ENCODE results near the gene RASGRP4. TPM values are rescaled to one million over a fixed set of nuclear protein-coding genes. Genes with fewer than 3 reads are reported as not detected.

RASGRP4 gene
- total RNA-seq, 5 donors from 2014 or later (not counting 1 experiment from before 2014, with no cell fraction given) = 0.09 to 0.70 (median 0.26) TPM

DNA sequence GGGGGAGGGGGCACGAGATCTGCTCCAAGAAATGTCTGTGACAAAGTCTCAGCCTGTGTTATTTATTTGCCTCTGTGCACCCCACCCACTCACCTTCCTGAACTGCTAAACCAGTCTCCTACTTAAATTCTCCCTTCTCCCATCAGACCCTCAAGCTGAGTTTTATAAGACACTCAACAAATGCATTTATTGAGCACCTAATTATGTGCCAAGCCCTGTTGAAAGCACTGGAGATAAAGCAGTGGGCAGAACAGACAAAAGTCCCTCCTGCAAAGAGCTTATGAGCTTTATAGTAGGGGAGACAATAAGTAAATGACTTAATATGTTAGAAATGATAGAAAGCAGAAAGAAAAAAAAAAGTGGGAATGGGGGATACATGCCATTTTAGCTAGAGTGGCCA lies 26.5 kb downstream of the RASGRP4 start:
- CTCF ChIA-PET = no interaction called here
- no peak for ATAC-seq (replicated peaks in 1 of 4)

DNA sequence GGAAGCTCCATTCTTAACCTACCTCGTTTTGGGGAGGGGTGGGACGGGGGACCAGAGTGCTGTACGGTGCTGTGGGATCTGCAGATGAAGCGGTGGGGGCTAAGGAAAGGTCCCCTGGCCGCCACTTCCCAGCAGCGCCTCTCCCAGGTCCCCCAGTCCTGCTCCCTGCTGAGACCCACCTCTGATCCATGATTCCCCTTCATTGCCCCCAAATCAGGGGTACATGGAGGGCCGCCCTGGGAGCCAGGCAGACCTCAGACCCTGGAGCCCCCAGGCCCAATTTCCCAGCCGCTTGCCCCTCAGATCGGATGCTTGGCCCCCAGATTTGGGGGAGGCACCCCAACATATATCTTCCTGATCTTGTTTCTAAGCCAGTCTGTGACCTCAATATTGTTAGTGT lies 26.9 kb downstream of the RASGRP4 start:
- CTCF ChIA-PET = no interaction called here
- Mint-ChIP-seq H3K27me3 (peaks cover 0 to 5% of the 10 kb centered on the region in 2 donors), H3K36me3 (no peaks in the 10 kb centered on the region), H3K9me3 (no peaks in the 10 kb centered on the region), H3K4me1 (peaks cover 20 to 35% (median 25%) of the 10 kb centered on the region in 3 donors), H3K4me3 (no peak overlapping the region), H3K27ac (no peak overlapping the region)
- WGBS (ENCODE audit: insufficient coverage) = 69% methylated on average over 2 of the region's 9 CpGs
- POLR2A ChIA-PET = no interaction called here
- Histone ChIP-seq H3K4me3 (ENCODE audit: control insufficient read depth in 1 of 2, extremely low read depth in 1 of 2, low read length in 1 of 2) (no peak overlapping the region), H3K27me3 (replicated peaks in 1 of 2; ENCODE audit: control insufficient read depth in 2 of 2, extremely low read depth in 1 of 2, insufficient read depth in 2 of 2, low read length in 1 of 2) (peaks cover 0 to 10% of the 10 kb centered on the region in 2 experiments), H3K36me3 (ENCODE audit: control insufficient read depth in 2 of 2, extremely low read depth in 1 of 2, insufficient read depth in 1 of 2, low read length in 1 of 2) (no peaks in the 10 kb centered on the region), H3K4me1 (ENCODE audit: control insufficient read depth in 1 of 2, extremely low read depth in 1 of 2, insufficient read depth in 2 of 2, low read length in 2 of 2) (peaks cover 4 to 33% of the 10 kb centered on the region in 2 experiments), H3K27ac (ENCODE audit: low read length) (no peak overlapping the region), H3K9me3 (no peaks in the 10 kb centered on the region)
- ATAC-seq (replicated peaks in 1 of 4) (no peak), DNase-seq (no peak)

More for the DNA sequence above, 26.5 kb downstream of the RASGRP4 start:
- WGBS (ENCODE audit: insufficient coverage) = no CpG with 5 or more reads among the region's 1 CpG
- H3K9me3 Mint-ChIP-seq = no peaks in the 10 kb centered on the region
- peaks cover 0 to 10% of the 10 kb centered on the region in 2 experiments for H3K27me3 ChIP-seq (replicated peaks in 1 of 2; ENCODE audit: control insufficient read depth in 2 of 2, extremely low read depth in 1 of 2, insufficient read depth in 2 of 2, low read length in 1 of 2)
- no peaks in the 10 kb centered on the region for H3K36me3 ChIP-seq (ENCODE audit: control insufficient read depth in 2 of 2, extremely low read depth in 1 of 2, insufficient read depth in 1 of 2, low read length in 1 of 2)
- H3K36me3 Mint-ChIP-seq = no peaks in the 10 kb centered on the region
- H3K27ac ChIP-seq (ENCODE audit: low read length) = no peak overlapping the region
- H3K4me1 Mint-ChIP-seq = peaks cover 22 to 35% (median 26%) of the 10 kb centered on the region in 3 donors
- POLR2A ChIA-PET = no interaction called here
- H3K4me3 Mint-ChIP-seq = no peak overlapping the region
- H3K9me3 ChIP-seq = no peaks in the 10 kb centered on the region
- H3K4me3 ChIP-seq (ENCODE audit: control insufficient read depth in 1 of 2, extremely low read depth in 1 of 2, low read length in 1 of 2) = no peak overlapping the region
- peaks cover 4 to 34% of the 10 kb centered on the region in 2 experiments for H3K4me1 ChIP-seq (ENCODE audit: control insufficient read depth in 1 of 2, extremely low read depth in 1 of 2, insufficient read depth in 2 of 2, low read length in 2 of 2)
- H3K27ac Mint-ChIP-seq = no peak overlapping the region
- H3K27me3 Mint-ChIP-seq = peaks cover 0 to 5% of the 10 kb centered on the region in 2 donors
- no peak for DNase-seq

GRCh38 chr19:38395381-38396114 lies 30.5 kb downstream of the RASGRP4 start:
- DNase-seq (peak in 20 of 35 experiments; percentile 13 to 67 (median 37)), ATAC-seq (replicated peaks in 1 of 4) (peak; percentile 79 to 92 (median 90))
- peaks cover 2 to 10% of the 10 kb centered on the region in 2 experiments for H3K27me3 ChIP-seq (replicated peaks in 1 of 2; ENCODE audit: control insufficient read depth in 2 of 2, extremely low read depth in 1 of 2, insufficient read depth in 2 of 2, low read length in 1 of 2)
- peaks cover 4 to 20% of the 10 kb centered on the region in 2 experiments for H3K4me1 ChIP-seq (ENCODE audit: control insufficient read depth in 1 of 2, extremely low read depth in 1 of 2, insufficient read depth in 2 of 2, low read length in 2 of 2)
- ChIA-PET CTCF (no interaction called here), POLR2A (no interaction called here)
- H3K27ac ChIP-seq (ENCODE audit: low read length) = no peak overlapping the region
- H3K9me3 ChIP-seq = no peaks in the 10 kb centered on the region
- Mint-ChIP-seq H3K36me3 (no peaks in the 10 kb centered on the region), H3K4me1 (peaks cover 21 to 31% (median 22%) of the 10 kb centered on the region in 3 donors), H3K9me3 (no peaks in the 10 kb centered on the region), H3K4me3 (peak overlapping the region; percentile 65 to 73 (median 70)), H3K27ac (peak overlapping the region in 1 of 2 donors; percentile 11), H3K27me3 (peaks cover 0 to 4% of the 10 kb centered on the region in 2 donors)
- no peaks in the 10 kb centered on the region for H3K36me3 ChIP-seq (ENCODE audit: control insufficient read depth in 2 of 2, extremely low read depth in 1 of 2, insufficient read depth in 1 of 2, low read length in 1 of 2)
- WGBS (ENCODE audit: insufficient coverage) = 6% methylated on average over 85 of the region's 86 CpGs
- H3K4me3 ChIP-seq (ENCODE audit: control insufficient read depth in 1 of 2, extremely low read depth in 1 of 2, low read length in 1 of 2) = peak overlapping the region; percentile 29 to 77

DNA sequence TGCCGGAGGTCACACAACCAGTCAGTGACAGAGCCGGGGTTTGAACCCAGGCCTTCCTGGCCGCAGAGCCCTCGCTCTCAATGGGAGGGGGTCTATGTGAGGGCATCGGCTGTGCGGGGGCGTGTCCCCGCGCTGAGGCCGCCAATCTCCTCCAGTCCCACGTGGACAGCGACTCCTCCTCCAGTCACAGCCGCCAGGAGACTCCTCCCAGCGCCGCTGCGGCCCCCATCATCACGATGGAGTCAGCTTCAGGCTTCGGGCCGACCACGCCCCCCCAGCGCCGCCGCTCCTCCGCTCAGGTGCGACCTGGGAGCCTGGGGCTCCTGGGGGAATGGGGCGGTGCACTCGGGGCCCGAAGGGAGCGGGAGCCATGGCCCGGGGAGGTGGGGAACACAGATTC lies 31.5 kb downstream of the RASGRP4 start:
- no peaks in the 10 kb centered on the region for H3K36me3 Mint-ChIP-seq
- peaks cover 2 to 10% of the 10 kb centered on the region in 2 experiments for H3K27me3 ChIP-seq (replicated peaks in 1 of 2; ENCODE audit: control insufficient read depth in 2 of 2, extremely low read depth in 1 of 2, insufficient read depth in 2 of 2, low read length in 1 of 2)
- POLR2A ChIA-PET = no interaction called here
- H3K9me3 Mint-ChIP-seq = no peaks in the 10 kb centered on the region
- peaks cover 4 to 5% of the 10 kb centered on the region in 2 donors for H3K27me3 Mint-ChIP-seq
- no peaks in the 10 kb centered on the region for H3K9me3 ChIP-seq
- no peak overlapping the region for H3K27ac ChIP-seq (ENCODE audit: low read length)
- H3K4me3 ChIP-seq (ENCODE audit: control insufficient read depth in 1 of 2, extremely low read depth in 1 of 2, low read length in 1 of 2) = peak overlapping the region; percentile 29 to 77
- WGBS (ENCODE audit: insufficient coverage) = 10% methylated on average over 26 of the region's 30 CpGs
- DNase-seq (peak in 33 of 35 experiments; percentile 30 to 74 (median 54)), ATAC-seq (replicated peaks in 1 of 4) (peak; percentile 45 to 72 (median 52))
- H3K4me1 ChIP-seq (ENCODE audit: control insufficient read depth in 1 of 2, extremely low read depth in 1 of 2, insufficient read depth in 2 of 2, low read length in 2 of 2) = peaks cover 4 to 23% of the 10 kb centered on the region in 2 experiments
- H3K4me1 Mint-ChIP-seq = peaks cover 23 to 32% (median 27%) of the 10 kb centered on the region in 3 donors
- CTCF ChIA-PET = interaction anchor here in 1 of 2 donors (0.5 to 1.2 kb wide), 3 partner anchors 8 to 367 kb away, joined by 3 read pairs; partner anchors contain the start of genes FAM98C and PSMD8
- no peaks in the 10 kb centered on the region for H3K36me3 ChIP-seq (ENCODE audit: control insufficient read depth in 2 of 2, extremely low read depth in 1 of 2, insufficient read depth in 1 of 2, low read length in 1 of 2)
- peak overlapping the region; percentile 39 to 55 for H3K27ac Mint-ChIP-seq
- peak overlapping the region; percentile 64 to 73 (median 70) for H3K4me3 Mint-ChIP-seq

- Histone ChIP-seq H3K4me3 (ENCODE audit: control insufficient read depth in 1 of 2, extremely low read depth in 1 of 2, low read length in 1 of 2) (no peak overlapping the region), H3K4me1 (ENCODE audit: control insufficient read depth in 1 of 2, extremely low read depth in 1 of 2, insufficient read depth in 2 of 2, low read length in 2 of 2) (peaks cover 6 to 39% of the 10 kb centered on the region in 2 experiments), H3K27ac (ENCODE audit: low read length) (no peak overlapping the region), H3K36me3 (ENCODE audit: control insufficient read depth in 2 of 2, extremely low read depth in 1 of 2, insufficient read depth in 1 of 2, low read length in 1 of 2) (no peaks in the 10 kb centered on the region), H3K27me3 (replicated peaks in 1 of 2; ENCODE audit: control insufficient read depth in 2 of 2, extremely low read depth in 1 of 2, insufficient read depth in 2 of 2, low read length in 1 of 2) (peaks cover 2 to 14% of the 10 kb centered on the region in 2 experiments), H3K9me3 (no peaks in the 10 kb centered on the region)
- H3K4me3 Mint-ChIP-seq = no peak overlapping the region
- H3K27me3 Mint-ChIP-seq = peaks cover 7 to 9% of the 10 kb centered on the region in 2 donors
- no peak for DNase-seq
- ATAC-seq (replicated peaks in 1 of 4) = no peak
- WGBS (ENCODE audit: insufficient coverage) = 77% methylated on average over 6 of the region's 6 CpGs
- CTCF ChIA-PET = interaction anchor here in 1 of 2 donors (0.5 kb wide), 1 partner anchor 167 kb away, joined by 3 read pairs; no protein-coding TSS in a partner anchor
- peaks cover 30 to 44% (median 33%) of the 10 kb centered on the region in 3 donors for H3K4me1 Mint-ChIP-seq
- H3K36me3 Mint-ChIP-seq = no peaks in the 10 kb centered on the region
- POLR2A ChIA-PET = no interaction called here
- H3K27ac Mint-ChIP-seq = no peak overlapping the region
- H3K9me3 Mint-ChIP-seq = no peaks in the 10 kb centered on the region
Observed at GRCh38 chr19:38392707-38393308, 33.2 kb downstream of the RASGRP4 start.

DNA sequence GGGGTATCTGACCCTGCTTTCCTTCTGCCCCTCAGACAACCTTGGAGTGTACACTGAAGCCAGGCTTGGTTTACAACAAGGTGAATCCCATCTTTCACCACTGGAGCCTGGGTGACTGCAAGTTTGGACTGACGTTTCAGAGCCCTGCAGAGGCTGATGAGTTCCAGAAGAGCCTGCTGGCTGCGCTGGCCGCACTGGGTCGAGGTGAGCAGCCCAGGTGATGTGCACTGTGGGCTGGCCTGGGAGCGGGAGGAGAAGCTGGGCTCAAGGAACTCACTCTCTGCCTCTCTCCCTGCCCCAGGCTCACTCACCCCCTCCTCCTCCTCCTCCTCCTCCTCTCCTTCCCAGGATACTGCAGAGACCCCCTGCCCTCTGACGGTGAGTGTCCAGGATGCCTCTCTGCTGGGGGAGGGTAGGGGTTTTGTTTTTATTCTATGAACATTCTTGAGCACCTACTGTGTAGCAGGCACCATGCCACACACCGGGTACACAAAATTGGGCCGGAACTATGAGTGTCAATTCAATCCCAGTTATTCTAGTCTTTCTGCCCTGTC lies 34.0 kb downstream of the RASGRP4 start:
- POLR2A ChIA-PET = no interaction called here
- DNase-seq = no peak
- Mint-ChIP-seq H3K4me1 (peaks cover 35 to 47% (median 41%) of the 10 kb centered on the region in 3 donors), H3K36me3 (peaks cover 3% of the 10 kb centered on the region), H3K4me3 (no peak overlapping the region), H3K9me3 (no peaks in the 10 kb centered on the region), H3K27me3 (peaks cover 9 to 13% of the 10 kb centered on the region in 2 donors), H3K27ac (no peak overlapping the region)
- Histone ChIP-seq H3K27me3 (replicated peaks in 1 of 2; ENCODE audit: control insufficient read depth in 2 of 2, extremely low read depth in 1 of 2, insufficient read depth in 2 of 2, low read length in 1 of 2) (peaks cover 2 to 22% of the 10 kb centered on the region in 2 experiments), H3K36me3 (ENCODE audit: control insufficient read depth in 2 of 2, extremely low read depth in 1 of 2, insufficient read depth in 1 of 2, low read length in 1 of 2) (no peaks in the 10 kb centered on the region), H3K9me3 (no peaks in the 10 kb centered on the region), H3K27ac (ENCODE audit: low read length) (no peak overlapping the region), H3K4me3 (ENCODE audit: control insufficient read depth in 1 of 2, extremely low read depth in 1 of 2, low read length in 1 of 2) (no peak overlapping the region), H3K4me1 (ENCODE audit: control insufficient read depth in 1 of 2, extremely low read depth in 1 of 2, insufficient read depth in 2 of 2, low read length in 2 of 2) (peaks cover 6 to 47% of the 10 kb centered on the region in 2 experiments)
- CTCF ChIA-PET = interaction anchor here (0.5 to 0.6 kb wide), 3 partner anchors 18 to 167 kb away, joined by 3 read pairs; partner anchors contain the start of gene PSMD8 (in 2 of the 2)
- WGBS (ENCODE audit: insufficient coverage) = 56% methylated on average over 3 of the region's 8 CpGs
- ATAC-seq (replicated peaks in 1 of 4) = no peak

All from T-cell (primary cell).